ENCODE data around the gene FAM111A. TPM values are rescaled to one million over a fixed set of nuclear protein-coding genes. Genes with fewer than 3 reads are reported as not detected.

FAM111A gene
- polyA plus RNA-seq, 2 of the 4 experiments (the other 2 are of a cell fraction): 13.4 to 21.8 TPM

DNA sequence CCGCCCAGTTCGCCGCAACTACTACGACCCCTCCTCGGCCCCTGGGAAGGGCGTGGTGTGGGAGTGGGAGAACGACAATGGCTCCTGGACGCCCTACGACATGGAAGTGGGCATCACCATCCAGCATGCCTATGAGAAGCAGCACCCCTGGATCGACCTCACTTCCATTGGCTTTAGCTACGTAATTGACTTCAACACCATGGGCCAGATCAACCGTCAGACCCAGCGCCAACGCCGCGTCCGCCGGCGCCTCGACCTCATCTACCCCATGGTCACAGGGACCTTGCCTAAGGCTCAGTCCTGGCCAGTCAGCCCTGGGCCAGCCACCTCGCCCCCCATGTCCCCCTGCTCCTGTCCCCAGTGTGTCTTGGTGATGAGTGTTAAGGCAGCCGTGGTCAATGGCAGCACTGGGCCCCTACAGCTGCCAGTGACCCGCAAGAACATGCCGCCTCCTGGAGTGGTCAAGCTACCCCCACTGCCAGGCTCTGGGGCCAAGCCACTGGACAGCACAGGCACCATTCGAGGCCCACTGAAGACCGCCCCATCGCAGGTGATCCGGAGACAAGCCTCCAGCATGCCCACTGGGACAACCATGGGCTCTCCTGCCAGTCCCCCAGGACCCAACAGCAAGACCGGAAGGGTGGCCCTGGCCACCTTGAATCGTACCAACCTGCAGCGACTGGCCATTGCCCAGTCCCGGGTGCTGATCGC lies 39.2 kb downstream of the FAM111A start:
- CTCF ChIA-PET: interaction anchor here (0.7 to 5.4 kb wide), 7 partner anchors 10 to 46 kb away, joined by 3 to 35 read pairs (median 4); partner anchors contain the start of gene DTX4
- DNase-seq (ENCODE audit: low read depth in 1 of 2, low spot score in 1 of 2) (no peak), FAIRE-seq (no peak), ATAC-seq (no peak)
- H3K4me3 ChIP-seq: no peak overlapping the region
- no peaks in the 10 kb centered on the region for H3K9me3 ChIP-seq
- no peak overlapping the region for H3K27ac ChIP-seq
- no peak overlapping the region for H3K4me2 ChIP-seq
- no peak for TF ChIP-seq HOXB5 (CRISPR knock-in tag; IDR thresholded peaks at IDR 0.05)
- TF ChIP-seq TP53 (CRISPR knock-in tag; IDR thresholded peaks at IDR 0.05): no peak
- TF ChIP-seq HEYL (CRISPR knock-in tag; IDR thresholded peaks at IDR 0.05): no peak
- no peak for TF ChIP-seq HDAC2 (IDR thresholded peaks at IDR 0.05)
- no peak for TF ChIP-seq JUN (IDR thresholded peaks at IDR 0.05)
- TF ChIP-seq, protein P1, sequence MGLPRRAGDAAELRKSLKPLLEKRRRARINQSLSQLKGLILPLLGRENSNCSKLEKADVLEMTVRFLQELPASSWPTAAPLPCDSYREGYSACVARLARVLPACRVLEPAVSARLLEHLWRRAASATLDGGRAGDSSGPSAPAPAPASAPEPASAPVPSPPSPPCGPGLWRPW (IDR thresholded peaks at IDR 0.05): no peak
- TF ChIP-seq RAD21 (conservative IDR thresholded peaks at IDR 0.05 in 1 of 2, IDR thresholded peaks at IDR 0.05 in 1 of 2): no peak
- no peak for TF ChIP-seq RNF2 (IDR thresholded peaks at IDR 0.05; ENCODE audit: borderline replicate concordance, low read depth)
- TF ChIP-seq RCOR1 (IDR thresholded peaks at IDR 0.05; ENCODE audit: low read depth, low read length): no peak
- TF ChIP-seq, protein P2, sequence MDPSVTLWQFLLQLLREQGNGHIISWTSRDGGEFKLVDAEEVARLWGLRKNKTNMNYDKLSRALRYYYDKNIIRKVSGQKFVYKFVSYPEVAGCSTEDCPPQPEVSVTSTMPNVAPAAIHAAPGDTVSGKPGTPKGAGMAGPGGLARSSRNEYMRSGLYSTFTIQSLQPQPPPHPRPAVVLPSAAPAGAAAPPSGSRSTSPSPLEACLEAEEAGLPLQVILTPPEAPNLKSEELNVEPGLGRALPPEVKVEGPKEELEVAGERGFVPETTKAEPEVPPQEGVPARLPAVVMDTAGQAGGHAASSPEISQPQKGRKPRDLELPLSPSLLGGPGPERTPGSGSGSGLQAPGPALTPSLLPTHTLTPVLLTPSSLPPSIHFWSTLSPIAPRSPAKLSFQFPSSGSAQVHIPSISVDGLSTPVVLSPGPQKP (IDR thresholded peaks at IDR 0.05; ENCODE audit: low read depth, low read length): no peak
- TF ChIP-seq NPAS2 (CRISPR knock-in tag; IDR thresholded peaks at IDR 0.05; ENCODE audit: borderline replicate concordance): no peak
- POLR2A ChIA-PET: no interaction called here
- H3K4me1 ChIP-seq: peaks cover 4% of the 10 kb centered on the region; the same call in 2 of the 3 replicates
- 88% methylated on average over 21 of the region's 33 CpGs for WGBS (ENCODE audit: missing lambda C conversion rate)

DNA sequence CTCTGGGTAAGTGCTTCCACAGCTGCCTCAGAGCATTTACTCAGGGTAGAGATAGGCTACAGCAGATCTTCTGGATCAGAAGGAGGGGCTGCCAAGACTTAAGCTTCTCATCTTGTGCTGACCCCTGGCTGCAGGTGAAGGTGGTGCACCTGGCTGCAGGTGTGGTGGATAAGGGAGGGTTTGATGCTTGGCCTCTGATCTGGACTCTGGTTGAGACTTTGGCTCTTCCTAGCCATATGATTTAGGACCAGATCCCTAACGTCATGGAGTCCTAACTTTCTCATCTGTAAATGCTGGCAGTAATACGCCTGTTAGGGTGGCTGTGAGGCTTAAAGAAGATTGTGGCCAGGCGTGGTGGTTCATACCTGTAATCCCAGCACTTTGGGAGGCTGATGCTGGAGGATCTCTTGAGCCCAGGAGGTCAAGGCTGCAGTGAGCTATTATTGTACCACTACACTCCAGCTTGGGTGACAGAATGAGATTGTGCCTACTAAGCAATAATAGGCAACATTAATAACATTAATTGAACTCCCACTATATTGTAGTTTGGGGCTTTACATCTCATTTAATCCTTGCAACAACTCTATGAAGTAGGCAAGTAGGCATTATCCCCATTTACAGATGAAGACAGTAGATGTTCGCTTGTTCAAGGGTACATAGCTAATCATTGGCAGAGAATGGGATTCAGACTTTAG lies 39.9 kb downstream of the FAM111A start:
- TF ChIP-seq MAFK (IDR thresholded peaks at IDR 0.05; ENCODE audit: partially characterized antibody) (peak; percentile 62), NPAS2 (CRISPR knock-in tag; IDR thresholded peaks at IDR 0.05; ENCODE audit: borderline replicate concordance) (no peak)
- H3K4me1 ChIP-seq: peaks cover 4% of the 10 kb centered on the region; the same call in 2 of the 3 replicates
- H3K27ac ChIP-seq: no peak overlapping the region
- no peak for FAIRE-seq
- ChIA-PET CTCF (interaction anchor here (0.7 to 5.4 kb wide), 6 partner anchors 11 to 48 kb away, joined by 3 to 35 read pairs (median 4); partner anchors contain the start of gene DTX4), POLR2A (no interaction called here)
- no peak overlapping the region for H3K4me2 ChIP-seq
- H3K4me3 ChIP-seq: no peak overlapping the region
- H3K9me3 ChIP-seq: no peaks in the 10 kb centered on the region
- peak in 1 of 2 experiments; percentile 23 for DNase-seq (ENCODE audit: low read depth in 1 of 2, low spot score in 1 of 2)
- WGBS (ENCODE audit: missing lambda C conversion rate): 71% methylated on average over 4 of the region's 4 CpGs
- peak in 1 of 2 experiments; percentile 50; a peak in 2 of 6 replicates for ATAC-seq

DNA sequence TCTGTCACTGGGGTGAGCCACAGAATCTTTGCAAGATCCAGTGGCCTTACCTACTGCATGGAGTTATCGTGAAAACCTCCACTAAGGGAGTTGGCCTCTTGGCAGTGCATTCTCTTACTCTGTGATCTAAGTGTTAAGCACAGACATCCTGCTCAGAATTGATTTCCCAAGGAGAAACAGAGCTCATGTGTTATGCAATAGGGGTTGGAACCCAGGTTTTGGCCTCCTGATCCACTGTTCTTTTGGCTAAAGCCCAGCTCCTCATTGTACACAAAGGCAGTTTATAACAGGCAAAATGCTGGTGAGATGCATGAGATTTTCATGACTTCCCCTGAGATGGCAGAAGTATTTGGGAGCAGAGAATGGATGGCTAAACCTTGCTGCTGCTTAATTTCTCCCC lies 41.1 kb downstream of the FAM111A start:
- CTCF ChIA-PET: interaction anchor here (1.5 to 5.4 kb wide), 2 partner anchors 12 to 46 kb away, joined by 3 to 35 read pairs; partner anchors contain the start of gene DTX4
- ATAC-seq (no peak), FAIRE-seq (no peak), DNase-seq (ENCODE audit: low read depth in 1 of 2, low spot score in 1 of 2) (no peak)
- Histone ChIP-seq H3K27ac (no peak overlapping the region), H3K9me3 (no peaks in the 10 kb centered on the region), H3K4me2 (no peak overlapping the region), H3K4me3 (no peak overlapping the region), H3K4me1 (peaks cover 7% of the 10 kb centered on the region; the same call in 2 of the 3 replicates)
- 93% methylated on average over 1 of the region's 1 CpG for WGBS (ENCODE audit: missing lambda C conversion rate)
- POLR2A ChIA-PET: no interaction called here
- TF ChIP-seq CHD4 (IDR thresholded peaks at IDR 0.05; ENCODE audit: borderline replicate concordance): no peak
- TF ChIP-seq ZFP36 (IDR thresholded peaks at IDR 0.05; ENCODE audit: borderline replicate concordance, partially characterized antibody): no peak
- no peak for TF ChIP-seq TP53 (CRISPR knock-in tag; IDR thresholded peaks at IDR 0.05)
- TF ChIP-seq CHD2 (IDR thresholded peaks at IDR 0.05; ENCODE audit: low read length, partially characterized antibody): no peak
- TF ChIP-seq MYC (IDR thresholded peaks at IDR 0.05; ENCODE audit: borderline replicate concordance, low read length): no peak
- TF ChIP-seq CBX8 (IDR thresholded peaks at IDR 0.05): no peak
- TF ChIP-seq, protein P2 (IDR thresholded peaks at IDR 0.05; ENCODE audit: low read depth, low read length): no peak
- no peak for TF ChIP-seq HOXB13 (CRISPR knock-in tag; IDR thresholded peaks at IDR 0.05; ENCODE audit: low read depth)
- no peak for TF ChIP-seq NR3C1 (IDR thresholded peaks at IDR 0.05)
- no peak for TF ChIP-seq CEBPB (IDR thresholded peaks at IDR 0.05)
- no peak for TF ChIP-seq EP300 (IDR thresholded peaks at IDR 0.05)
- TF ChIP-seq USF2 (IDR thresholded peaks at IDR 0.05): no peak
- no peak for TF ChIP-seq RNF2 (IDR thresholded peaks at IDR 0.05; ENCODE audit: borderline replicate concordance, low read depth)
- no peak for TF ChIP-seq HOXA7 (CRISPR knock-in tag; IDR thresholded peaks at IDR 0.05)
- no peak for TF ChIP-seq RAD21 (conservative IDR thresholded peaks at IDR 0.05 in 1 of 2, IDR thresholded peaks at IDR 0.05 in 1 of 2)
- no peak for TF ChIP-seq MAX (IDR thresholded peaks at IDR 0.05)
- TF ChIP-seq FOSL2 (IDR thresholded peaks at IDR 0.05): no peak
- TF ChIP-seq FOSL2 (CRISPR knock-in tag; IDR thresholded peaks at IDR 0.05): no peak
- no peak for TF ChIP-seq BHLHE40 (IDR thresholded peaks at IDR 0.05; ENCODE audit: low read depth, low read length)
